Parathyroid adenoma (tissue), 2 donors: ENCODE measurements around the gene CCDC127.

Source experiments
- H2AFZ ChIP-seq: fragments of 300-600 bp; sonication (generic); one replicate; pipeline ENCODE4 v1.7.0; 2017; ENCODE audit warnings: antibody characterized with exemption, mild to moderate bottlenecking
- H3K27ac ChIP-seq: fragments of 300-600 bp; sonication (generic); one replicate; pipeline ENCODE4 v1.7.0; 2017
- H3K27me3 ChIP-seq: fragments of 300-600 bp; sonication (generic); one replicate; pipeline ENCODE4 v1.7.0; 2017; ENCODE audit warnings: low read length; ENCODE audit not compliant: control insufficient read depth, insufficient read depth
- H3K36me3 ChIP-seq: fragments of 300-600 bp; sonication (generic); one replicate; pipeline ENCODE4 v1.7.0; 2017; ENCODE audit warnings: low read length; ENCODE audit not compliant: control insufficient read depth, insufficient read depth
- H3K4me1 ChIP-seq: fragments of 300-600 bp; sonication (generic); one replicate; pipeline ENCODE4 v1.7.0; 2017; ENCODE audit warnings: control low read depth
- H3K4me2 ChIP-seq: fragments of 300-600 bp; sonication (generic); one replicate; pipeline ENCODE4 v1.7.0; 2017; ENCODE audit warnings: low read length
- H3K4me3 ChIP-seq: fragments of 300-600 bp; sonication (generic); one replicate; pipeline ENCODE4 v1.7.0; 2017; ENCODE audit warnings: low read depth, low read length
- H3K79me2 ChIP-seq: fragments of 300-600 bp; sonication (generic); one replicate; pipeline ENCODE4 v1.7.0; 2017; ENCODE audit warnings: control low read depth
- H3K9ac ChIP-seq: fragments of 300-600 bp; sonication (generic); one replicate; pipeline ENCODE4 v1.7.0; 2017; ENCODE audit warnings: mild to moderate bottlenecking
- H3K9me3 ChIP-seq: fragments of 300-600 bp; sonication (generic); one replicate; pipeline ENCODE4 v1.7.0; 2017; ENCODE audit warnings: low read length; ENCODE audit not compliant: control insufficient read depth
- TF ChIP-seq, protein P1 (sequence below): fragments of 300-600 bp; sonication (generic); IDR thresholded peaks from one replicate; pipeline ENCODE4 v1.7.0; 2017; ENCODE audit warnings: antibody characterized with exemption, mild to moderate bottlenecking
- donor health status: primary hyperparathyroidism.

CCDC127 gene

DNA sequence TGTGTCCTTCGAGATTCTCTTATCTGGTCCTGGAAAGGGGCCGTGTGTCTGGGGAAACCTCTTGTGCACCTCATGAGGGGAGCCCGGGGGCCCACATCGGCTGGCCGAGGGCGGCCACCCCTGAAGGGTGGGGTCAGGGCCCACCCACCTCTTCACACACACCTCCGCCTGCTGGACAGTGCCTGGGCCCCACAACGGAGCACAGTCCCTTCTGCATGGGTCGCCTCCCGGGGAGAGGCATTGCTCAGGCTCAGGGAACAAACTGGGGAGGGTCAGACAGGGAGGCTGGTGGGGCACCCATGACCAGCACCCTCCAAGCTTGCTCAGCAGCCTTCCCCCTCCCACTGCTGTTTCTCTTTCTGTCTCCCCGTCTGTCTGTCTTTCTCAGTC, 28.0 kb downstream of the CCDC127 start:
- H3K27ac ChIP-seq = no peak overlapping the region
- TF ChIP-seq, protein P1, sequence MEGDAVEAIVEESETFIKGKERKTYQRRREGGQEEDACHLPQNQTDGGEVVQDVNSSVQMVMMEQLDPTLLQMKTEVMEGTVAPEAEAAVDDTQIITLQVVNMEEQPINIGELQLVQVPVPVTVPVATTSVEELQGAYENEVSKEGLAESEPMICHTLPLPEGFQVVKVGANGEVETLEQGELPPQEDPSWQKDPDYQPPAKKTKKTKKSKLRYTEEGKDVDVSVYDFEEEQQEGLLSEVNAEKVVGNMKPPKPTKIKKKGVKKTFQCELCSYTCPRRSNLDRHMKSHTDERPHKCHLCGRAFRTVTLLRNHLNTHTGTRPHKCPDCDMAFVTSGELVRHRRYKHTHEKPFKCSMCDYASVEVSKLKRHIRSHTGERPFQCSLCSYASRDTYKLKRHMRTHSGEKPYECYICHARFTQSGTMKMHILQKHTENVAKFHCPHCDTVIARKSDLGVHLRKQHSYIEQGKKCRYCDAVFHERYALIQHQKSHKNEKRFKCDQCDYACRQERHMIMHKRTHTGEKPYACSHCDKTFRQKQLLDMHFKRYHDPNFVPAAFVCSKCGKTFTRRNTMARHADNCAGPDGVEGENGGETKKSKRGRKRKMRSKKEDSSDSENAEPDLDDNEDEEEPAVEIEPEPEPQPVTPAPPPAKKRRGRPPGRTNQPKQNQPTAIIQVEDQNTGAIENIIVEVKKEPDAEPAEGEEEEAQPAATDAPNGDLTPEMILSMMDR = no peak

DNA sequence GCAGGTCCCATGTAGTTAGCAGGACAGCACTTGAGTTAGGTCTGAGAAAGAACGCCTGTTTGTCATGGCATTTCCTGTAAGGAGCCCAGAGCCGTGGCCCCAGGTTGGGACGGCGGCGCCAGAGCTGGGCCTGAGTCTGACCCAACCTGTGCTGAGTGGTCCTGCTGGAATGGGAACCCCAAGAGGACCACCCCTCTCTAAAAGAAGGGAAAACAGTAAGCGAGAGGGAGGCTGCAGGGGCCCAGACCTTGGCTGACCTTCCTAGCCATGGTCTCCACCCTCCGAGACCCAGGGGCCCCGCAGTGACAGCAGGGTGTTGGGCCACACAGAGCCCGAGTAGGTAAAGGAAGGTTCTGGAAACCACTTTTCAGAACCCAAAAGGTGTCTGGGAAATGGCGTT, 28.5 kb downstream of the CCDC127 start:
- Histone ChIP-seq H3K27me3 (no peaks in the 10 kb centered on the region), H3K36me3 (no peaks in the 10 kb centered on the region), H3K4me1 (peaks cover 16% of the 10 kb centered on the region), H3K9ac (no peak overlapping the region), H3K9me3 (no peaks in the 10 kb centered on the region), H3K27ac (no peak overlapping the region), H3K79me2 (no peaks in the 10 kb centered on the region), H3K4me2 (no peak overlapping the region), H2AFZ (no peak overlapping the region), H3K4me3 (no peak overlapping the region)
- TF ChIP-seq, protein P1 = no peak

More for the DNA sequence above, 28.0 kb downstream of the CCDC127 start:
- Histone ChIP-seq H3K79me2 (no peaks in the 10 kb centered on the region), H3K36me3 (no peaks in the 10 kb centered on the region), H3K9me3 (no peaks in the 10 kb centered on the region), H3K9ac (no peak overlapping the region), H3K4me2 (no peak overlapping the region), H3K4me3 (no peak overlapping the region), H3K27me3 (no peaks in the 10 kb centered on the region), H2AFZ (no peak overlapping the region), H3K4me1 (peaks cover 16% of the 10 kb centered on the region)

DNA sequence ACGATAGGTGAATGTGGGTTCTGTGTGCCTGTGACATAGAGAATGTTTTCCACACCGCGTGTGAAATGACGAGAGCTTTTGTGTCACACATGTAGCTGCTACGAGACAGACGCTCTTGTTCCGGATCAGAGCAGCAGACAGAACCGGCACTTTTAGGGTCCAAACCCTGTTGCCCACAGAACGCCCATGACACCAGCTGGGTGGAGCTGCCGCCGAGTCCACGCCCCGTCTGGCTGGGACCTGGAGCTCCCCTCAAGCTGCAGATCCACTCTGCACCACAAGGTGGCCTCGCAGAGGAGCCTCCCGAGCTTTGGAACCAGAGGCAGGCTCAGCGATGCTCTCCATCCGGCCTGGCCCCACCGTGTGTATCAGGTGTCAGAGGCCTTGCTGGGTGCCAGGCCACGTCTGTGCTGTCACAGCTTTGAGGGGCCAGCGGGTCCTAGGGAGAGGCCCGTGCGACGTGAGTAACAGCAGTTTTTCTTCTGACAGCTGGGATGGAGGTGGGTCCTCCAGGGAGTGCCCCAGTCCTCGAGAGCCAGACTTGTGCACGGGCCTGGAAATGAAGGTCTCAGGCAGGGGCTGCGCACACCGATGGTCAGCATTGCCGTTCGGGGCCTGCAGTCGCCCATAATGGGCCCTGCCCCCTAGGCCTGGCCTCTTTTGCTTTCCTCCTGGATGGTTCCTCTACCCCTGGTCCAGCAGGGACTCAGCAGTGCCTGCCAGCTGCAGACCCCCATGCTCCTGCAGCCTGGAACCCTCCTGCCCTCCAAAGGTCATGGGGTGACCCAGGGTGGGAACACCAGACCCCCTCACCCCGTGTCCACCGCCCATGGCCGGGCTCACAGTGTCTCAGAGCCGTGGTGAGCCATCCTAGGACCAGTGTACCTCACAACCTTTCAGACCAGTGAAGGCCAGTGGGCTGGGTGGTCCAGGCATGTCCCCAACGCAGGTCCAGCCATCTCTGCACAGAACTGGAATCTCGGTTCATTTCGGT, 29.2 kb downstream of the CCDC127 start:
- H3K4me1 ChIP-seq = peaks cover 16% of the 10 kb centered on the region
- TF ChIP-seq, protein P1 = peak; percentile 98
- no peak overlapping the region for H3K4me3 ChIP-seq
- H3K27me3 ChIP-seq = no peaks in the 10 kb centered on the region
- no peaks in the 10 kb centered on the region for H3K36me3 ChIP-seq
- peak overlapping the region; percentile 80 for H2AFZ ChIP-seq
- H3K79me2 ChIP-seq = no peaks in the 10 kb centered on the region
- no peaks in the 10 kb centered on the region for H3K9me3 ChIP-seq
- peak overlapping the region; percentile 66 for H3K4me2 ChIP-seq
- H3K27ac ChIP-seq = no peak overlapping the region
- H3K9ac ChIP-seq = no peak overlapping the region

DNA sequence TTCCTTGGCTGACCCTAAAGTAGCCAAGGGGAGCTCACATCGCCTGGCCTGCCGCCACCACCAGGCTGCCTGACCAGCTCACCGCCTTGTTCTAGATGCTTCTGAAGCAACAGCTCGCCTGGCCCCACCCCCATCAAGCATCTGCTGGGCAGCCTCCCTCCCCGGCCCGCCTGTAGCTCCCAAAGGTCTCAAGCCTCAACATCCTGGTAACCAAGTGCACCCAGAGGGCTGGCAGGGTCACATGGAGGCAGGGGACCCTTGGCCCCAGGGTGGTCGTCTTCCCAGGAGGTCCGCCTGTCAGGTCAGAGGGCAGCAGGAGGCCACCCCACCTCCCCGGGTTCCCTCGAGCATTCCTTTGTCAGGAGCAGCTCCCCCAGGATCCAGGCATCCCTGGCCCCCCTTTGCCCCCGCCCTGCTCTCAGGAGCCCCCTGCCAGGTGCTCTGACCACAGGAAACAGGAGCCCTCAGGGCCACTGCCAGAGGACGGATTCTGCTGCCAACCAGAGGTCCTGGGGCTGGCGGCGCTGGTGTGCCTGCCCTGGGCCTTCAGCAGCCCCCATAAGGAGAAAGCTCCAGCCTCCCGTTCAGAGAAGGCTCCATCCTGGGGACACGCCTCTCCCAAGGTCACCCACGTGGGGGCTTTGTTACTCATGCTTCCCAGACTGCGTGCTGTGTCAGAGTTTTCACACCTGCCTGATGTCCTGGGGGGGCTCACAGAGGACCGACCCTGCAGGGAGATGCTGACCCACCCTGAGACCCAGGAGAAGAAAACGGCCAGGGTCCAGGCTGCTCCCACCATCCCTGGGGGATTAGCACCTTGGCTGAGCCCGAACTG, 30.1 kb downstream of the CCDC127 start:
- Histone ChIP-seq H3K27ac (no peak overlapping the region), H3K27me3 (no peaks in the 10 kb centered on the region), H3K4me2 (peak overlapping the region; percentile 66), H3K9ac (no peak overlapping the region), H2AFZ (peak overlapping the region; percentile 80), H3K4me3 (no peak overlapping the region), H3K4me1 (peaks cover 16% of the 10 kb centered on the region), H3K79me2 (no peaks in the 10 kb centered on the region), H3K9me3 (no peaks in the 10 kb centered on the region), H3K36me3 (no peaks in the 10 kb centered on the region)
- TF ChIP-seq, protein P1 = no peak
